Measurements from ENCODE around the gene MTHFD1.
A peak's percentile ranks its signal among the peaks of the same experiment; 100 is the strongest.
"Not testable (repeated sequence)": the region's sequence is repeated elsewhere in the genome, so short reads cannot be mapped to it uniquely, and the experiment has no call there.

Gene MTHFD1

DNA sequence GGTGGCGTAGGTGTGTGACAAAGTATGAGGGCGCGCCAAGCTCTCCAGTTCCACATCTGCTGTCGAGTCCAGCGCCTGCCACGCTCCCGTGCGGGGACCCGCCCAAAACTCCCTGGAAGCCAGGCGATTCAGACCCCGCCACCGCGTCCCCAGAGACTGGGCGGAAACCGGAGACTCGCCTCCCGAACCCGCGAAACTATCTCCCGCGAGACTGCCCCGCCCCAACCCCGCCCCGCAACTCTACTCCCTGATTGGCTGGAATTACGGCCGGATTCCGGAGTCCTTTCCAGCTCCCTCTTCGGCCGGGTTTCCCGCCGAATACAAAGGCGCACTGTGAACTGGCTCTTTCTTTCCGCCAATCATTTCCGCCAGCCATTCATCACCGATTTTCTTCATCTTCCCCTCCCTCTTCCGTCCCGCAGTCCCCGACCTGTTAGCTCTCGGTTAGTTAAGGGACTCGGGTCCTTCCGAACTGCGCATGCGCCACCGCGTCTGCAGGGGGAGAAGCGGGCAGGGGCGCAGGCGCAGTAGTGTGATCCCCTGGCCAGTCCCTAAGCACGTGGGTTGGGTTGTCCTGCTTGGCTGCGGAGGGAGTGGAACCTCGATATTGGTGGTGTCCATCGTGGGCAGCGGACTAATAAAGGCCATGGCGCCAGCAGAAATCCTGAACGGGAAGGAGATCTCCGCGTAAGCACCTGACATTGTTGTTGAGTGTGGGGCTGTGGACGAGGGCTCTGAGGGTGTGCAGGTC, at the start of gene MTHFD1:
TSS of gene MTHFD1 (plus strand) at position 572 of the 751 bp plus-strand sequence. CDS start at position 647, 75 bp downstream.
- peak; percentile 99 for DNase-seq

- DNase-seq, result peak; percentile 99
Observed at GRCh38 chr14:64338616-64339316, 49.4 kb upstream of the MTHFD1 start.

- DNase-seq, result no peak
Observed at GRCh38 chr14:64340560-64341196, 47.5 kb upstream of the MTHFD1 start.

- DNase-seq, result no peak
Observed at GRCh38 chr14:64347748-64348147, 40.4 kb upstream of the MTHFD1 start.

GRCh38 chr14:64349741-64350490, 38.2 kb upstream of the MTHFD1 start:
- DNase-seq, result no peak

- DNase-seq, result peak; percentile 84
Observed at GRCh38 chr14:64363265-64363846, 24.8 kb upstream of the MTHFD1 start.

- DNase-seq, result peak; percentile 73
Observed at GRCh38 chr14:64364907-64365306, 23.2 kb upstream of the MTHFD1 start.

DNA sequence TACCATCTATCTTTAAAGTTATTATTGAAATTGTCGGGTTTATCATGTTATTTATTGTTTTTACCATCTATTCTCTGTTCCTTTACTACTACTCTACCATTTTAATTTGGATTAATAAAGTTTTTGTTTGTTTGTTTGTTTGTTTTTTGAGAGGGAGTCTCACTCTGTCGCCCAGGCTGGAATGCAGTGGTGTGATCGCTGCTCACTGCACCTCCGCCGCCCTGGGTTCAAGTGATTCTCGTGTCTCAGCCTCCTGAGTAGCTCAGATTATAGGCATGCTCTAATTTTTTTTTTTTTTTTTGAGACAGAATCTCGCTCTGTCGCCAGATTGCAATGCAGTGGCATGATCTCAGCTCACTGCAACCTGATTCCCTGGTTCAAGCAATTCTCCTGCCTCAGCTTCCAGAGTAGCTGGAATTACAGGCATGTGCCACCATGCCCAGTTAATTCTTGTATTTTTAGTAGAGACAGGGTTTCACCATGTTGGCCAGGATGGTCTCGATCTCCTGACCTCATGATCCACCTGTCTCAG, 22.7 kb upstream of the MTHFD1 start:
- peak; percentile 63 for DNase-seq

DNA sequence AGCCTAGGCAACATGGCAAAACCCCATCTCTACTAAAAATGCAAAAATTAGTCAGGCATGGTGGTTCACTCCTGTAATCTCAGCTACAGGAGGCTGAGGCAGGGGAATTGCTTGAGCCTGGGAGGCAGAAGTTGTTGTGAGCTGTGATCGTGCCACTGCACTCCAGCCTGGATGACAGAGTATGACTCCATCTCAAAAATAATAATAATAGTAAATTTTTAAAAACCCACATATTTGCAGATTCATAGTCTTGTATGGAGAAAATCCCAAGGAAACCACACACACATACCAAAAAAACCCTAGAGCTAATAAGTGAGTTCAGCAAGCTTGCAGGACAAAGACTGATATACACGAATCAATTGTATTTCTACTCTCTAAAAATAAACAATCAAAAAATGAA, 19.0 kb upstream of the MTHFD1 start:
- peak; percentile 31 for DNase-seq

DNA sequence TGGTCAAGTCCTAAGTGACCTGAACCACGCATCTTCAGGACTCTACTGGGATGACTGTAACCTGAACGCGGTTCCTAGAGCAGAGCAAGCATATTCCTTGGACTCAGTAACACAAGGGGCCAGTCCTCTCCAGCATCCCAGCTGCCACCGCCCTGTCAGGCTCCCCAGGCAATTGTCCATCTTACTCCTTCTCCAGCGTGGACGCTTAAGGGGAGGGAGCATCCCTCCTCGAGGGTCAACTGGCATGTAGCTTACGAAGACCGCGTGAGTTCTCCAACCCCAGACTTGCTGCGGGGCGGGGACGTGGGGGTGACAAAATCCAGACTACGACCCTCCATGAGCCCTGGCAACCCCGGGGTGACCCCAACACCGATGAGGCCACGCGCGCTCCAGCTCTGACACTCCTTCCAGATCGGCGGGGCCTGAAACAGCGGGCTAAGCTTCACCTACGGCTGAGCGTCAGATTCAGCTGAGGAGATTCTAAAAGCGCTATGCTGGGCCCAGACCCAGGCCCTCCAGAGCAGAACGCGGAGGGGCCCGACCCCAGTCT, 846 bp upstream of the MTHFD1 start:
- peak; percentile 33 for DNase-seq

GRCh38 chr14:64388533-64389285, 556 bp downstream of the MTHFD1 start:
- peak; percentile 30 for DNase-seq

DNA sequence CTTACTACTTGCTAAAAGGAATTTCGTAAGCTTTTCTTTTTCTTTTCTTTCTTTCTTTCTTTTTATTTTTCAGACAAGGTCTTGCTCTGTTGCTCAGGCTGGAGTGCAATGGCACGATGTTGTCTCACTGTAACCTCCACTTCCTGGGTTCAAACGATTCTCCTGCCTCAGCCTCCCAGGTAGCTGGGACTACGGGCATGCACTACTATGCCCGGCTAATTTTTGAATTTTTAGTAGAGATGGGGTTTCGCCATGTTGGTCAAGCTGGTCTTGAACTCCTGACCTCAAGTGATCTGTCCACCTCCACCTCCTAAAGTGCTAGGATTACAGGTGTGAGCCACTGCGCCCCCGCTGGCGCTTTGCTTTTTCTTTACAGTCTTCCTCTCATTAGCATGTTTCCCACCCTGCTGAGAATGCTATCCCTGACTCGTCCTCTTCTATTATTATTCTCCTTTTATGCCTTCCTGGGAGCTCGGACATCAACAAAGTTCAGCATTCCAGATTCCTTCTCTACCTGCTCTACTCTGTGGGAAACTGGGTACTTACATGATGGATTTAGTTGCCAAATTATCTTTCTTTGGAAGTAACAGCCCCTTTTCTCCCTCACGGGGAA, 3.1 kb downstream of the MTHFD1 start:
- DNase-seq, result no peak

DNA sequence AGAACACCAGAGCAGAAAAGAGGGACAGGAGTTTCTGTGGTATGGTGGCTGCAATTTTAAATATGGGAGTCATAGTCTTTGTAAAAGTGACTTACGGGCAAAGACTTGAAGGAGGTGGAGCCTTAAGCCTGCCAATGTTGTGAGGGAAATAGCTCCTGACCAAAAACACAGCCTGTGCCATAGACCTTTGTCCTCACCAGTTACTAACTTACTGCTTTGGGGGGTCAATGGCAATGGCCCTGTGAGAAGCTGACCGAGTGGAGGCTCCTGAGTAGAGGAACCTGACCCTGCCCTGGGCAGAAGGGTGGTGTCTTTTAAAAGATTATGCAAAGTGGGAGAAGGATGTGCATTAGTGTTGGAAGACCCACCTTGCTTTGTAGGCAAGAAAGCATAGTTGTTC, 3.8 kb downstream of the MTHFD1 start:
- DNase-seq, result no peak

GRCh38 chr14:64393189-64393726, 5.1 kb downstream of the MTHFD1 start:
- not testable (repeated sequence) for DNase-seq

DNA sequence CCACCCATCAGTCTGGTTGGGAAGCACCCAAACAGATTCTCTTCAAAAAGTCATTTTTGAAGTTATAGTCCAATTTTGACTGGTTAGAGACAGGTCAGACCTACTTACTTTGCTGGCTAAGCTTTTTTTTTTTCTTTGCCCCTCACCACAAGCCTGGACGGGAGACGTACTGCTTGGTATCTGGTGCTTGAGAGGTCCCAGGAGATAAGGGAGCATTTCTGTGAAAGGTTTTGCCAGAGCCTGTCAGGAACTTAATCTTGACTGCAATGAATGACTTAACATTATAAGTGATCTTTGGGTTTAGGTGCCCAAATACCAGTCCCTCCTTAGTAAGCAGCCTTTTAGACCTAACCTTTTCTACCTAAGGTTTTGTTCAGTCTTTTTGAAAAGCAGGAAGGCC, 6.3 kb downstream of the MTHFD1 start:
- DNase-seq, result no peak

DNA sequence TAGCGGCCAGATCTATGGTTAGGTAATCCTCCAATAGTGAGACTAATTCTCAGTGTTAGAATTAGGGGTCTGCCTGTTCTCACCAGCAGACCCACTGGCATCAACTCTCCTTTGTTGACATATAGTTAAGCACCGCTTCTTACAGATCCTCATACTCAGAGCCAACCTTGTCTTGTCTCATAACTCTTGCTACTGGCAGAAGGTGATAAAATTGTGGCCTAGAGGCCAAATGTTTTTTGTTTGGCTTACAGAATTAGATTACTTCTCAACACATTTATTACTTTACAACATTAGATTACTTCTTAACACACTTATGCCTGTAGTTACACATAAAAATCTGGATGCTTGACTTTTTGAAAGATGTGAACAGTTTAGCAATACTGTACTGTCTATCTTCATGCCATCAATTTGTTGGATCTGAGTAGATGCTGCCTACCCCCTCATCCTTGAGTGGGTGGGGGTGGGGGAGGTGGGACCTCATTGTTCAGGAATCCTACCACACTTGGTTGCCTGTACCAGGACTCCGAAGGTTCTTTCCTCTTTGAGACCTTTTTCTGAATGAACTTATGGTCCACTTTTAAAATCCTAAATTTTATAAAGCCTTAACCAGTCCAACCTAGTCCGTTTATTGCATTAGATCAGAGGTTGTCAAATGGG, 7.0 kb downstream of the MTHFD1 start:
- no peak for DNase-seq

- no peak for DNase-seq
Observed at GRCh38 chr14:64400829-64401459, 12.8 kb downstream of the MTHFD1 start.

DNA sequence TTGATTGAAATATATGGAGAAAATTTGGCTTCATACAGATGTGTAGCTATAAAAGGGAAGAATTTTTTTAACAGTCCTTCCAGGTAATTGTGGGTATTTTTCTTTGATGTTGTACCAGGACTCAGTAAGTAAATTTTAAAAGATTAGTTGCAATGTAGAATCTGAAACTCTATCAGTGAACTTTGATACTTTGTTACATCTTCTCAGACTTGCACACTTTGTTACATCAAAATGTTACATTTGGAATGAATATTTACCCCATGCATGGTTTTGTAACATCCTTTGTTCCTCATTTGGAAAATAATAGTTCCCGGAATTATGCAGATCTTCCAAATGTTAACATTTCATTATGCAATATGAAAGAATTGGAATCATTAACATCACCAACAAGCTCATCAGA, 13.8 kb downstream of the MTHFD1 start:
- DNase-seq, result no peak

- no peak for DNase-seq
Observed at GRCh38 chr14:64405295-64405694, 17.1 kb downstream of the MTHFD1 start.

- DNase-seq, result no peak
Observed at GRCh38 chr14:64407329-64407728, 19.2 kb downstream of the MTHFD1 start.
